Activated CD4-positive, alpha-beta T cell treated with anti-CD3 and anti-CD28 coated beads for 4 hours (primary cell): ENCODE results near the gene PCP4.

Experiments
- DNase-seq, 2 donors: peaks; one replicate each; pipeline ENCODE4 v3.0.0-alpha.2; 2020

PCP4 gene

DNA sequence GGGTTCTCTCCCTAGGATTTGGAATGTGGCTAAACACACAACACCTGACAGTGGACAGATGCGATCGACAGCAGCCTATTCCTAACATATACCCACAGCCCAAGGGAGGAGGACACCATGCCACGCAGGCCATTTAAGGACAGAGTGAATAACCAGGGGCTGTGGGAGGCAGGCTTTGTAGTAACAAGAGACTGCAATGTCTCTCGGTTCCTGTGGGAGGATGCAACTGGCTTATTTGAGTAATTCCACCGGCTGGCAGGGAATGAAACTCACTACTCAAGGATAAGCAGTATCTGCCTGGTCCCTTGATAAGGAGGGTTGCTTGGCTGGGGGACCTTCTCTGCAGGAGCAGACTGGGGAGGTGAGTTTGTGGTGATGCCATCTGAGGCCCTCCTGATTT, 109.6 kb downstream of the PCP4 start:
- DNase-seq, result no peak
